DMS53 treated with DMSO at 0.1 percent for 48 hours (cell line): ENCODE results near the gene AFF2.

ENCODE experiments used
- DNase-seq: peaks from one replicate; lab custom pipeline; 2025; ENCODE audit not compliant: unreplicated experiment; lab: John Stamatoyannopoulos, UW

The AFF2 gene

DNA sequence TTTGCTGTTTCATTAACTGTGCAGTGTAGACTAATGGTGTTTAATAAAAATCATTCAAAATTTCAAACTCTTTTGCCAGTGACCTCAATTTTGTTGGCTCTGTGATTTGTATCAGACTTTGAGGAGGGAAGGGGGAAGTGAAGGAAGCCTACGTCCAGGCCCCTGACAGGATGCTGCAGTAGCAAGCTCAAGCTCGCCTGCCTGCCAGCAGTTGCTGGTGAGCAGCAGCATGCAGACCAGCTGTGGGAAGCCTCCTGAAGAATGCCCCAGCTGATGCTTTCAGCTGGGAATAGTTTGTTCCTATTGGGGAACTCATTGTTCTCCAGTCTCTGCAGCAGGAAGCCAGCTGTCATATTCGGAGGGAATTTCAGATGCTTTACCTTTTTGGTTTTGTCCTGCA, 495.2 kb downstream of the AFF2 start:
- DNase-seq, result no peak

- no peak for DNase-seq
Measured at GRCh38 chrX:149002320-149002719, 501.9 kb downstream of the AFF2 start.

DNA sequence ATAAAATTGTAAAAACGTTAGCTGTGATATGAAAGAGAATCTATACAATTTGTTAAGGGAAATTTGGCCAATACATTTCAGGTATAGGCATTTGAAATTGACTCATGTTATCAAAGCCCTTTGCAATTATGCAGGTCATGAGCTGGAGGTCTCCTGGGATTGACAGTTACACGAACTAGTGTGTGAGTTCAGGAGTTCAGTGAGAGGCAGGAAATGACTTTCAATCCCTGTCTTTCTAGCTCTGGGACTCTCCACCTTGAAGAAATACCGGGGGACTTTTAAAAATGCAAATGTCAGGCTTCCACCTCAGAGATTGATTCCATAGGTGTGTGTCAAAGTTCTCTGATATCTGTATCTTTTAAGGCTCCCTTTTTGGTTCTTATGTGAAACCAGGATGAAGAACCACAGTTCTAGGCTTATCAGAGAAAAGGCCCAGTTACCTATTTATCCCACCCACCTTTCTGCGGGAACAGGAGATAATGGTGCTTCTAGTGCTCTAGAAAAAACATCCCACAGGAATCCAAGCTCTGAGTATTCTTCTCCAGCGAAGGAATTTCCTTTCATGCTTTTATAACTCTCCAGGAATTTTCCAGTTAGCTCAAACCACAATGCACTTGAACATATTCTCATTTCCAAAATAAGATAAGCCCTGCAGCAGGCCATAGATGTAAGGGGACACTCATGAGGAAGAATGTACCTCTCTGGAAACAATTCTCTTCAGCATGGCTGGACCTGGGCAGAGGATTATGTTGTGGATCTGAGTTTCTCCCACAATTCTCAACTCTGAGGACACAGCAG, 503.6 kb downstream of the AFF2 start:
- DNase-seq, result no peak

- DNase-seq, result no peak
Measured at GRCh38 chrX:149004936-149005335, 504.5 kb downstream of the AFF2 start.

- DNase-seq, result no peak
Measured at GRCh38 chrX:149006235-149006634, 505.8 kb downstream of the AFF2 start.

DNA sequence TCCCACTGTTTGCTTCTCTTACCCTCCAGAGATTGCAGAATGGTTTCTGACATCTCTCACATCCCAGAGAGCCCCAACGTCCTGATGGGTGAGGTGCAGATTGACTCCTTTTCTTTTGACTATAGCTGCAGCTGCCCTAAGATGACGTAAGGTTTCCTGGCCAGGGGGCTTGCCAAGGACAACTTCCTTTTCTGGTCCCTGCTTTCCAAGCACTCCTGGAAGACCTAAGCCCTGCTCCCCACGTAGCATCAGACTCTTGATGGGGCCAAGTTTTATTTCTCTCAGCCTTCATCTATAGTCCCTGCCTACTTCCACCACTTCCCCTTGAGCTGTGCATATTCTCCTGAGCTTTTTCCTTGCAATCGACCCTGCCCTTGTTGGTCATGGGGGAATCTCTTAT, 507.0 kb downstream of the AFF2 start:
- DNase-seq, result no peak

DNA sequence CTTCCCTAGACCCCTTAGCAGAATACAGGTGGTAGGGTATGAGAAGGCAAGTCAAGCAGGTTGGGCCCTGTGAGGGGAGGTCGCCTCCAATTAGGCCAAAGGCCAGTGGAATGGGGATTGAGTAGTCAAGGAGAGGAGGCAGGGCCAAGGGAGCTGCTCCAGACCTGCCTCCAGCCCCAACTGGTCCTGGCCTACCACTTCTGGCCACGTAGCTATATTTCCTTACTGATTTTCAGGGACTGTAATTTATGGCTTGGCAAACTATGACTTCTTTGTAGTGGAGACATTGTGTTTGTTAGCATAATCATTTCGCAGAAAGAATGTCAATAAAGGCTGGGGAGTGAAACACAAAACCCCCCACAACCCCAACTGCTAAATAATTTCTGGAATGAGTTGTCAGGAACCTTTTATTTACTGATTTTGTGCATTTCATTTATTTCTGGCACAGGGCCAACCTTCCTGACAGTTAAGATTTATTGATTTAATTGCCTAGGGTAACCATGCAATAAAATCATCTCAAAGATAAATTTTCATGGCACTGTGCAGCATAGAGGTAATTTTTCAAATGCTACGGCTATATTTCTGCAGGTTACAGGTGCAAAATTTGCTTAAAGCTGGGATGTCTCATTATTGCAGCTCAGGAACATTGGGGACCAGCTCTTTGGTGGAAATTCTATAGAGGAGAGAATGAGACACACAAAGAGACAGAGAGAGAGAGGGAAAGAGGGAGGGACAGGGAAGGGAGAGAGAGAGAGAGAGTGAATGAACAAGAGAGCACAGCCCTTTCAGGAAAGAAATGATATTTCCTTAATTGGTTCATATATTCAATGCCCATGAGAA, 509.8 kb downstream of the AFF2 start:
- no peak for DNase-seq

GRCh38 chrX:149010853-149011224, 510.4 kb downstream of the AFF2 start:
- DNase-seq, result no peak

DNA sequence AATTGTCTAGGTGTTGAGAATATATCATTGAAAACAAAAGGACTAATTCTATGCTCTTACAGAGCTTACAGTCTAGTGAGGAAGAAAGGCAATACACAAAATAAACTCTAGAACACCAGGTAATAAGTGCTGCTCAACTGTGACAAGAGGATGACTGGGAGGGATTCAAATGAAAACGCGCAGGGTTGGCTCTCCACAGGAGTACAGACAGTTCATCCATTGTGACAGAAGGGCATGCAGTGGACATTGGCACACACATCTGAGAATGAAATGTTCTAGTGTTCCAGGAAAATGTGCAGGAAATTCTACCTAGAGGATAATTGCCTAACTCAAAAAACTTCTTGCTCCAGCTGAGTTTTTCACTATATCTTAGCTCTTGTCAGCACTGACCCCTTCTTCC, 512.7 kb downstream of the AFF2 start:
- DNase-seq, result no peak

DNA sequence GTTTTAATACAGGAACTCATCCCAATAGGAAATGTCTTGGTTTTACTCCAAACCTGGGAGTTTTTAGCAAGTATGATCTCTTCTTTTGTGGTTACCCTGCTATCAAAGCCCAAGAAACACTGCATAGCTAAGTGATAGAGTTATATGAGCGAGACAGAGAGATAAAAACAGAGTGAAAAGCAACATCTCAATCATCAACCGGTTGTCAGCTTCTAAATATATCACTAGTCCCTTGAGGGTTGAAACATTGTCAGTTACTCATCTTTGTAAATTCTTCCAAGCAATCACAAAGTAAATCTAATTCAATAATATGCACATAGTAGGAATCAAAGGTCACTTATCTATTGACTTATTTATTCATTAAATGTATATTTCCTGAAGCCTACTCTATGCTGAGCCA, 520.7 kb downstream of the AFF2 start:
- no peak for DNase-seq

DNA sequence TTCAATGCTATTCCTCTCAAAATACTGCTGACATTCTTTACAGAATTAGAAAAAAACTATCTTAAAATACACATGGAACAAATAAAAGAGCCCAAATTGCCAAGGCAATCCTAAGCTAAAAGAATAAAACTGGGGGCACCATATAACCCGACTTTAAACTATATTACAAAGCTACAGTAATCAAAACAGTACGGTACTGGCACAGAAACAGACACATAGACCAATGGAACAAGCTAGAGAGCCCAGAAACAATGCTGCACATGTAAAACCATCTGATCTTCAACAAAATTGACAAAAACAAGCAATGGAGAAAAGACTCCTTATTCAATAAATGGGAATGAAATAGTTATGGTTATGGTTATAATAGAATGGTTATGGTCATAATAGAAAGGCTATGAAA, 522.1 kb downstream of the AFF2 start:
- no peak for DNase-seq

DNA sequence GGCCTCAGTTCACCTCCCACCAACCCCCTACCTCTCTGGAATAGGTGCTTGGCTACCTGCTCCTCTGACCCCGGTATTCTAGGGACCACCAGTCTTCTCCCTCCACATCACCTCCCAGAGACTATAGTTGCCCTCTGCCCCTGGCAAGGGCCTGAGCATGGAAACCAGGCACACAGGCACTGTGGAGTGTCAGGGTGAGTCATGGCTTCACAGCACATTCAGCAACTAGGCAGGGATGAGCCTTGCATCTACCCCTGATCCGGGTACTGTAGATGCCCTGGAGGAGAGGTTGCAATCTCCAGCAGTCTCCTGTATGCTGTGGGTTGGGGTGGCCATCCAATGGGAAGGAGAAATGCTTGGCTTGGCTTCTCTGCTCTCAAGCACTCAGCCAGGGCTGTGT, 532.0 kb downstream of the AFF2 start:
- DNase-seq, result no peak

DNA sequence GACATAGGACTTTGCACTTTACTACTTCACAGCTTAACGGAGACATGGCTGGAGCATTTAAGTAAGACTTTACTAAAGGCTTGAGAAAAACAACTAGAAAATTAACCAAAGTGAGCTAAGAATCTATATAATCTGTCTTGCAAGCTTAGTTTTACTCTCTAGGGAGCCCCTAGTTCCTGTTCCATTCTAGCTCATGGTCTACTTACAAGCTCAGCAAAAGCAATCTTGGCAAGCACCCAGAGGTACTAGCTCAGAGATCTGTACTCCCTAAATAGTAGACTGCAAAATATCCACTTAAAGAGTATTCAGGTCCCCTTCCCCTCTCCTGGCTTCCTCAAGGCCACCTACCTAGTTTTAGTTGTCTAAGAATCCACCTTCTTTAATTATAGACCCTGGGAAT, 535.7 kb downstream of the AFF2 start:
- DNase-seq, result no peak

DNA sequence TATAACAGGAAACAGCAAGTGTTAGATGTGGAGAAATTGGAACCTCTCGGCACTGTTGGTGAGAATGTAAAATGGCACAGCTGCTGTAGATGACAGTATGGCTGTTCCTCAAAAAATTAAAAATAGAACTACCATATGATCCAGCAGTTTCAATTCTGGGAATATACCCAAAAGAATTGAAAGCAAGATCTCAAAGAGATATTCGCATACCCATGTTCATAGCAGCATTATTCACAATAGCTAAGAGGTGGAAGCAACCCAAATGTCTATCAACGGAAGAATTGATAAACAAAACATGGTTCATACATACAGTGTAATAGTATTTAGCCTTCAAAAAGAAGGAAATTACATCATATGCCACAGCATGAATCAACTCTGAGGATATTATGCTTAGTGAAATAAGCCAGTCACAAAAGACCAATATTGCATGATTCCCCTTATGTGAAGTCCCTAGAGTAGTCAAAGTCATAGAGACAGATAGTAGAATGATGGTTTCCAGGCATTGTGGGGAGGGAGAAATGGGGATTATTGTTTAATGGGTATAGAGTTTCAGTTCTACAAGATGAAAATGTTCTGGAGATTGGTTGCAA, 537.0 kb downstream of the AFF2 start:
- DNase-seq, result no peak

DNA sequence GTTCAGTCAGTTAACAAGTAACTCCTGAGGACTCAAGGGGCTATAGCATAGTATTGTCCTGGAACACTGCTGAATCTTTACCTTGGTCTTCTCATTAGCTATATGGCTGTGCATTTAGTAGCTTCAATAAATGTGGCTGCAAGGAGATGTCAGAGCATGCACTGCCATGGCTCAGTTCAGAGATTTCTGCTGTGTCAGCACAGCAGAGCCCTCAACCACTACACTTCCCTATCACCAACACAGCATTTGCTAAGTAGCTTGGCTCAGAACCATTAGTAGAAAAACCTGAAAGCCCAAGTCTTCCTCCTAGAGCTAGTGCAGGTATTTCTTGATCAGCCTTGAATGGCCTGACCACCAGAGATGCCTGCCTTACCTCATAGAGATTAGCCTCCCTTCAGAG, 538.6 kb downstream of the AFF2 start:
- DNase-seq, result no peak

GRCh38 chrX:149040873-149041535, 540.6 kb downstream of the AFF2 start:
- DNase-seq, result no peak

GRCh38 chrX:149043401-149043800, 543.0 kb downstream of the AFF2 start:
- DNase-seq, result no peak

- DNase-seq, result no peak
Measured at GRCh38 chrX:149044471-149044870, 544.1 kb downstream of the AFF2 start.

- no peak for DNase-seq
Measured at GRCh38 chrX:149045645-149046210, 545.3 kb downstream of the AFF2 start.
